Bronchial epithelial cell (primary cell): ENCODE measurements around the gene CDH22. TPM values are rescaled to one million over a fixed set of nuclear protein-coding genes. Genes with fewer than 3 reads are reported as not detected.

ENCODE experiments used
- DNase-seq: peaks from one replicate; pipeline ENCODE4 v3.0.0-alpha.2; 2010; ENCODE audit warnings: low read depth
- FAIRE-seq: peaks from 2 replicates; lab custom pipeline; 2011; peaks lifted over from hg19 to GRCh38; lab: Jason Lieb, UNC
- H3K27me3 ChIP-seq: 2 replicates; pipeline ENCODE4 v1.5.1; 2011; ENCODE audit warnings: low read length; ENCODE audit not compliant: control insufficient read depth, insufficient read depth
- H3K36me3 ChIP-seq: 2 replicates; pipeline ENCODE4 v1.5.1; 2011; ENCODE audit warnings: low read length; ENCODE audit not compliant: control insufficient read depth, insufficient read depth
- H3K4me3 ChIP-seq: 2 replicates; pipeline ENCODE4 v1.5.1; 2011; ENCODE audit warnings: mild to moderate bottlenecking, low read depth, low read length, control low read depth
- CTCF ChIP-seq: IDR thresholded peaks from 2 replicates; pipeline ENCODE4 v1.5.1; 2011; ENCODE audit warnings: mild to moderate bottlenecking, moderate library complexity, low read length, control low read depth, inconsistent platforms; ENCODE audit not compliant: insufficient read depth, severe bottlenecking
- total RNA-seq: library from RNA; depleted of rRNA; stranded (reverse); fragments of >200 nt; gene quantifications from 2 replicates; pipeline ENCODE4 v1.2.1, GENCODE V29; 2014

CDH22 gene
- total RNA-seq, 1 donor from 2014 or later: not detected

DNA sequence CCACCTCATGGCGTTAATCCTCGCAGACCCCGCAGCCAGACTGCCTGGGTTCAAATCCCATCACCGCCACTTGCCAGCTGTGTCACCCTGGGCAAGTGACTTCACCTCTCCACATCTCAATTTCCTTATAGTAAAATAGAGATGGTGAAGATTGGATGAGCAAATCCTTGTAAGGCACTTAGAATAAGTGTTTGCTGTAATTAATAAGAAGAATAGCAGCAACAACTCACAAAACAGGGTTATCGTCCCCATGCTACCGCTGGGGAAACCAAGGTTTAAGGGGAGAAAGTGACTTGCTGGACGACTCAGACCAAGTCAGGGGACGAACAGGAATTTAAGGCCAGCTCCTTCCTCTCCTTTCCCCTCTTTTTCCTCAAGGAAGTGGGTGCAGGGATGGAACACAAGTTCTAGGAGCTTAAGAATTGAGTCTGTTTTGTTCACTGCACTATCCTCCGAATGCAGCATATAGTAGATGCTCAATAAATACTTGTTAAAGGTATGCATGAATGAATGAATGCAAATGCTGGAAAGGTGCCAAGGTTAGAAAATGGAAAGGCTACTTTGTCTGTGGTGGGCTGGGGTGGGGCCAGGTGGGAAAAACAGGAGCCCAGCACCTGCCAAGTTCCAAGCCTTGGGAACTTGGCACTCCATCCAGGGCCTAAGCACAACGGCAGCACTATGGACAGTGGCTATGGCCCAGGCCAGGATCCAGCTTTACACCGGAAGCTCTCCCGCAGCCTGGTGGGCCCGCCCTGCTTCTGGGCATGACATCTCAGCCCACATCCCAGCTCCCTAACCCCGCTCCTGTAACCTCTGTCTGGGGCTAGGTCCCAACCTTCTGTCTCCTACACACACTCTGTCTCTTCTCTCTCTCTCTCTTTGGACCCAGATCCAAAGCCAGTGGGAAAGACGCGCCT is 4.9 kb upstream of the CDH22 start:
- Histone ChIP-seq H3K27me3 (peaks cover 49% of the 10 kb centered on the region), H3K4me3 (no peak overlapping the region), H3K36me3 (no peaks in the 10 kb centered on the region)
- TF ChIP-seq CTCF: no peak
- DNase-seq (no peak), FAIRE-seq (no peak)

DNA sequence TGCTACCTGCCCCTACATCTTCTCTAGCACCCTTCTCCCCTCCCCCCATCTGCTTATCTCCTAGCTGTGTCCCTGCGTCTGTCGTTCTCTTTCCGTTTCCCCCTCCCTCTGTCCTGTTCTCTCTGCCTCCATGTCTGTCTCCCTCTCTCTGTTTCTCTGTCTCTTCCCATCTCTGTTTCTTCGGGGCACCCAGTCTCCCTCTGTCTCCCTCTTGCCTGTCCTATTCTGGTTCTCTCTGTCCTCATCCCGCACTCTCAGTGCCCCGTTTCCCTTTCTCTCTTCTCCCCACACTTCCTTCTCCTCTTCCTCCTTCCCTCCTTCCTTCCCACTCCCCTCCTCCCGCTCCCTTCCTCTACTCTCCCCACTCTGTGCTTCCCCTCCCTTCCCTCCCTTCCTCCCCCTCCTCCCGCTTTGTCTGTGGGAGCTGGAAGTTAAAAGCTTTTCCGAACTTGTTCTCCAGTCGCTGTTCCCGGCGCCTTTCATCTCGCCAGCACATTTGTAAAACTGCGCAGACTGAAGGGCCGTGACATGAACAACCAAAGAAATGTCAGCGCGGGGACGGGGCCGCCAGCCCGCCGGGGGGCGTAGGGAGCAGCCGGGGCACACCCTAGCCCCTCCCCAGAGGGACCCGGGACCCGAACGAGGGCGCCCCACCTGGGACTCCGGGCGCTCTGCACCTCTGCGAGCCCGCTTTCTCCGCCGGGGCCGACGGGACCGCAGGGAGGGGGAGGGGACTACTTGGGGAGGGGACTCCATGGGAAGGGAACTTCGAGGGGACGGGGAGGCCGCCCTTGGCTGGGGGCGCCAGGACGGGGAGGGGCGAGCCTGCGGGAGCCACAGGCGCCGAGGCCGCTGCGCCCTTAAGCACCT is 4.0 kb upstream of the CDH22 start:
- TF ChIP-seq CTCF: no peak
- Histone ChIP-seq H3K27me3 (peaks cover 52% of the 10 kb centered on the region), H3K4me3 (no peak overlapping the region), H3K36me3 (no peaks in the 10 kb centered on the region)
- DNase-seq (no peak), FAIRE-seq (no peak)

DNA sequence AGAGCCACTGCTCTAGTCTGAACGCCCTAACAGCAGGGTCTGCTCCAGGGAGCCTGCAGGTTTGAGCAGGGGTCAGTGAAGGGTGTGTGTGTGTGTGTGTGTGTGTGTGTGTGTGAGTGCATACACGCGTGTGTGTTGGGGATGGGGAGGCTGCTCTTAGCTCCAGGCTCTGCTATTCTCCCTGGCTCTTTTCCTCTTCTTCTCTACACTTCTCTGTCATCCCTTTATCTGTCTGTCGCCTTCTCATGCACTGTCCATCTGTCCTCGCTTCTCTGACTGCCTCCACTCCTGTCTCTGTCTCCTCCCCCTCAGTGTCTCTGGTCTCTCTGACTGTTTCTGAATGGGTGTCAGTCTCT is 3.4 kb upstream of the CDH22 start:
- FAIRE-seq: no peak
- TF ChIP-seq CTCF: no peak
- Histone ChIP-seq H3K4me3 (no peak overlapping the region), H3K36me3 (no peaks in the 10 kb centered on the region), H3K27me3 (peaks cover 57% of the 10 kb centered on the region)
- no peak for DNase-seq

- H3K36me3 ChIP-seq: no peaks in the 10 kb centered on the region
- peaks cover 59% of the 10 kb centered on the region for H3K27me3 ChIP-seq
- DNase-seq (peak; percentile 46), FAIRE-seq (no peak)
- no peak overlapping the region for H3K4me3 ChIP-seq
- no peak for TF ChIP-seq CTCF
Observed at GRCh38 chr20:46311039-46311650, 2.8 kb upstream of the CDH22 start.

GRCh38 chr20:46309945-46310344 is 1.6 kb upstream of the CDH22 start:
- FAIRE-seq (no peak), DNase-seq (no peak)
- Histone ChIP-seq H3K36me3 (no peaks in the 10 kb centered on the region), H3K27me3 (peaks cover 59% of the 10 kb centered on the region), H3K4me3 (no peak overlapping the region)
- TF ChIP-seq CTCF: no peak
